ENCODE measurements around the gene DHRSX.

DNA sequence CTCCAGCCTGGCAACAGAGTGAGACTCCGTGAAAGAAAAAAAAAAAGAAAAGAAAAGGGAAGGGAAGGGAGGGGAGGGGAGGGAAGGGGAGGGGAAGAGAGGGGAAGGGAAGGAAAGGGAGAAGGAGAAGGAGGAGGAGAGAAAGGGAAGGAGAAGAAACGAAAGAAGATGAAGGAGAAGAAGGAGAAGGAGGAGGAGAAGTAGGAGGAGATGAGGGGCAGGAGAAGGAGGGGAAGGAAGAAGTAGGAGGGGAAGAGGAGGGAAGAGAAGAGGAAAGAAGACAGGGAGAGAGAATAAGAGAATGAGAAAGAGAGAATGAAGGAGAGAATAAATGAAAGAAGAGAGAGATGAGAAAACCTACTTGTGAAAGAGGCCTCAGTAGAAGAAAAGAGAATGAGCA, 170.3 kb downstream of the DHRSX start:
- TF ChIP-seq, protein P1, sequence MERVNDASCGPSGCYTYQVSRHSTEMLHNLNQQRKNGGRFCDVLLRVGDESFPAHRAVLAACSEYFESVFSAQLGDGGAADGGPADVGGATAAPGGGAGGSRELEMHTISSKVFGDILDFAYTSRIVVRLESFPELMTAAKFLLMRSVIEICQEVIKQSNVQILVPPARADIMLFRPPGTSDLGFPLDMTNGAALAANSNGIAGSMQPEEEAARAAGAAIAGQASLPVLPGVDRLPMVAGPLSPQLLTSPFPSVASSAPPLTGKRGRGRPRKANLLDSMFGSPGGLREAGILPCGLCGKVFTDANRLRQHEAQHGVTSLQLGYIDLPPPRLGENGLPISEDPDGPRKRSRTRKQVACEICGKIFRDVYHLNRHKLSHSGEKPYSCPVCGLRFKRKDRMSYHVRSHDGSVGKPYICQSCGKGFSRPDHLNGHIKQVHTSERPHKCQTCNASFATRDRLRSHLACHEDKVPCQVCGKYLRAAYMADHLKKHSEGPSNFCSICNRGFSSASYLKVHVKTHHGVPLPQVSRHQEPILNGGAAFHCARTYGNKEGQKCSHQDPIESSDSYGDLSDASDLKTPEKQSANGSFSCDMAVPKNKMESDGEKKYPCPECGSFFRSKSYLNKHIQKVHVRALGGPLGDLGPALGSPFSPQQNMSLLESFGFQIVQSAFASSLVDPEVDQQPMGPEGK (CRISPR knock-in tag; IDR thresholded peaks at IDR 0.05; ENCODE audit: borderline replicate concordance), result no peak
- TF ChIP-seq TCF4 (CRISPR knock-in tag; IDR thresholded peaks at IDR 0.05; ENCODE audit: borderline replicate concordance) (no peak), ZNF70 (CRISPR knock-in tag; IDR thresholded peaks at IDR 0.05) (no peak), ZNF565 (CRISPR knock-in tag; conservative IDR thresholded peaks at IDR 0.05; ENCODE audit: low read depth) (no peak), ARNTL (CRISPR knock-in tag; IDR thresholded peaks at IDR 0.05; ENCODE audit: borderline replicate concordance, low read depth) (no peak)

Data from SK-N-SH treated with all-trans-retinoic acid at 6 μM for 48 hours (cell line).